Left forelimb (tissue), 1 donor: ENCODE measurements around the gene FAM83F.

Experiments
- DNase-seq: peaks from one replicate; pipeline ENCODE4 v3.0.0-alpha.2; 2018; ENCODE audit warnings: low spot score

The FAM83F gene

GRCh38 chr22:40065981-40066380 is 71.2 kb downstream of the FAM83F start:
- no peak for DNase-seq

- DNase-seq = no peak
These were observed 72.9 kb downstream of the FAM83F start for GRCh38 chr22:40067639-40068038.

- no peak for DNase-seq
These were observed 75.9 kb downstream of the FAM83F start for GRCh38 chr22:40070701-40071100.

- DNase-seq = no peak
These were observed 77.0 kb downstream of the FAM83F start for GRCh38 chr22:40071720-40072119.

GRCh38 chr22:40076702-40077645 is 82.2 kb downstream of the FAM83F start:
- no peak for DNase-seq

- DNase-seq = no peak
These were observed 82.9 kb downstream of the FAM83F start for GRCh38 chr22:40077646-40078016.

- no peak for DNase-seq
These were observed 86.9 kb downstream of the FAM83F start for GRCh38 chr22:40081662-40082061.

GRCh38 chr22:40082184-40082583 is 87.4 kb downstream of the FAM83F start:
- DNase-seq = no peak

- no peak for DNase-seq
These were observed 89.0 kb downstream of the FAM83F start for GRCh38 chr22:40083794-40084193.

- no peak for DNase-seq
These were observed 89.5 kb downstream of the FAM83F start for GRCh38 chr22:40084246-40084645.

GRCh38 chr22:40088818-40089217 is 94.1 kb downstream of the FAM83F start:
- DNase-seq = no peak
